Jurkat, Clone E6-1 (cell line): ENCODE data around the gene PLA2G6.
"Not testable (repeated sequence)": the region's sequence is repeated elsewhere in the genome, so short reads cannot be mapped to it uniquely, and the experiment has no call there.

Experiments used
- DNase-seq: peaks from one replicate; pipeline ENCODE4 v3.0.0-alpha.2; 2011; ENCODE audit warnings: low read depth, low spot score
- H3K4me3 ChIP-seq: 2 replicates; pipeline ENCODE4 v1.5.1; 2011; ENCODE audit warnings: mild to moderate bottlenecking, low read length, control low read depth, moderate library complexity

Gene PLA2G6

DNA sequence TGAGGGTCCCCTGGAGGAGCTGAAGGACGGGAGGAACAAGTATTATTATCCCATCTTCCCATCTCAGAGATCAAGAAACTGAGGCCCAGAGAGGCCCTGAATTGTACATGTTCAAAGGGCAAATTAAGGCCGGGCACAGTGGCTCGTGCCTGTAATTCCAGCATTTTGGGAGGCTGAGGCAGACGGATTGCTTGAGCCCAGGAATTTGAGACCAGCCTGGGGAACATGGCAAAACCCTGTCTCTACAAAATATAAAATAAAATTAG is 8.1 kb downstream of the PLA2G6 start:
- DNase-seq: no peak
- H3K4me3 ChIP-seq: no peak overlapping the region

DNA sequence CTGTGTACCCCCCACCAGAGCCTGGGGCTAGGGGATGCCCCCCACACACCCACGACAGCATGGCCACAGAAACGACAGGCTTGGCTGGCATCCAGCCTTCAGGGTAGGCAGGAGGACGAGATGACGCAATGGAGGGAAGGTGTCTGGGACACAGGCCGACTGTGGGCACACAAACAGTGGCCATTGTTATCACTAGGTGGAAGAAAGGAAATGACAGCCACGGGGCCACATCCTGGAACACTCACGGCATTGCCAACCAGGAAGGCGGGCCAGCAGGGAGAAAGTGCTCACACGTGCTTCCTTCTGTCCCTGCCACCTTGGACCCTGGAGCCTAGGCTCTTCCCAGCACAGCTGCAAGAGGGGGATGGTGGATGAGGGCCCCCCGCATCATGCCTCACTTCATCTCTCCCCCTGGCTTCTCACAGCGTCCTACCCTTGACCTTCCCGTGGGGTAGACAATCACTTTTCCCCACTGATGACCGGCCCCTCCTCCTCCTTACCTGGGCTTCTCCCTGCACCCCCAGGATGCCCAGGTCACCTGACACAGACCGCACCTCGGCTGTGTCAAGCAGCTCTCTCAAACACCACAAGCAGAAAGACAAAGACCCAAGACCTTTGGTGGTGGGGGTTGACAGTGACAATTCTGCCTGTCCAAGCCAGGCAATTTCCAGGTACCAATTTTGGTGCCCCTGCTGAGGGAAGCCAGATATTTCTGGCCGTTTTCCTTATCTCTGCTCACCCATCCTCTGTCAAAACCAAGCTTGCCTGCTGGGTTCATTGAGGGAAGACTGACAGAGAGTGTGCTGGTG is 8.6 kb downstream of the PLA2G6 start:
- DNase-seq: no peak
- no peak overlapping the region for H3K4me3 ChIP-seq

DNA sequence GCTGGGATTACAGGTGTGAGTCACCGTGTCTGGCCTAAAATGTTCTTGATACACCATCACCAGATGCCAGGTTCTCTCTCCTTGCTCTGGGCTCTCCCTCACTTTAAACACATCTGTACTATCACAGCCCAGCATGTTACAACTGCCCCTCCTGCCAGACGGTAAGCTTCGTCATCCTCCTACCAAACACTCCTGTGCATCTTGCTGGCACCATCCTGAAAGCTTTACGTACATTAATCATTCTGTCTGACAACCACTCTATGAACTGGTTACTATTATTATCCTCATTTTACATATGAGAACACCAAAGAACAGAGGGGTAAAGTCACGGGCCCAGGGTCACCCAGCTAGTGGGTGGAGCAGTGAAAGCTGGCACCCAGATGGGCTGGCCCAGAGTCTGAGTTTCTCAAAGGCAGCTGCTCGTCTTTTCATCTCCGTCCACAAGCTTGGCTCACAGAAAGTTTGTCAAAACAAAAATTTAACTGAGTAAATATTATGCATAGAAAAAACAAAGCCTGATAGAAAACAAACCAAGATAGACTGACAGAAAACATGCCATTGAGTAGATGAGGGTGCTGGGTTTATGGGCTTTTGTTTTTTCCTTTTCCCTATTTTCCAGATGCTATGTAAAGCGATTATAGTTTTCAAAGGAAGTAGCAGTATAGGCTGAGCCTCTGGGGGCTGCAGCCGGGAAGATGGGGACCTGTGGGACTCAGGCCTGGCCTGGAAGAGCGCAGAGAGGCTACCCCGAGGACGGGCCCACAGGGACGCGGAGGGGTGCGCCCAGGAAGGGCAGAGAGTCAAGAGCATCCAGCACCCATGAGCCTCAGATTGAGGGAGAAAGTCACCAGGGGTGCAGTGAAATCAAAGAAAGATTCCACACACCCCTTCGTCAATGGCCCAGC is 9.5 kb downstream of the PLA2G6 start:
- no peak overlapping the region for H3K4me3 ChIP-seq
- DNase-seq: no peak

DNA sequence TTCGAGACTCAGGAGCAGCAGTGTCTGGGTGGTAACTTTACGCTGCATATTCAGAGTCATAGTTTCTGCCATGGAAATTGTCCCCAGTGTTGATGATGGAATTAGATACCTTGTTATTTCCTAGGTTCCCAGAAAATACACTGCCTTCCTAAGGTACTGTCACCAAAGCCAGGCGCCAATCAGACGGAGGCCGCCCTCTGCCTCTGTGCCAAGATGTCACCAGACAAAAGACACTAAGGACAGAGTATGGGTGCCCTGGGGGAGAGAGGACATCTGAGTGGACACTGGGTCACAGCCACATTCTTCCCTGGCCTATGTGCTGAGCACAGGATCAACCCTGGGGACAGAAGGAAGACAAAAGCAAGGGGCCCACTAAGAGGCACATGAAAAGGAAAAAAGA is 11.2 kb downstream of the PLA2G6 start:
- no peak for DNase-seq
- no peak overlapping the region for H3K4me3 ChIP-seq

DNA sequence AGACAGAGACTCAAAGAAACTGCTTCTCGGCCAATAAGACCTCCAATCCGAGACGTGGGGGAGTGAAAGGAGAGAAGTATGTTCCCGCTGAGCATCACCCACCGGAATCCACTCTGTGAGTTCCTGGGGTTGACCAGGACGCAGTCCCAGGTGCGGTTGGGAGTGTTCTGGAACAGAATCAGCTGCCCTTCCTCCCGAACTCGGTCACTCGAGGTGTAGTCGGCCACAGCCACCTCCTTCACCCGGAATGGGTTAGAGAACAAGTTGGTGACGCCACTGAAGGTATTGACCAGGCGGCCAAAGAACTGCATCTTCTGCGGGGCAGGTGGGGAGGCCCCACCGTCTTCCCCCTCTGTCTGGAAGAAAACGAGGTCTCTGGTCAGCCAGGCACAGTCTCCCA is 12.5 kb downstream of the PLA2G6 start:
- DNase-seq: no peak
- H3K4me3 ChIP-seq: no peak overlapping the region

DNA sequence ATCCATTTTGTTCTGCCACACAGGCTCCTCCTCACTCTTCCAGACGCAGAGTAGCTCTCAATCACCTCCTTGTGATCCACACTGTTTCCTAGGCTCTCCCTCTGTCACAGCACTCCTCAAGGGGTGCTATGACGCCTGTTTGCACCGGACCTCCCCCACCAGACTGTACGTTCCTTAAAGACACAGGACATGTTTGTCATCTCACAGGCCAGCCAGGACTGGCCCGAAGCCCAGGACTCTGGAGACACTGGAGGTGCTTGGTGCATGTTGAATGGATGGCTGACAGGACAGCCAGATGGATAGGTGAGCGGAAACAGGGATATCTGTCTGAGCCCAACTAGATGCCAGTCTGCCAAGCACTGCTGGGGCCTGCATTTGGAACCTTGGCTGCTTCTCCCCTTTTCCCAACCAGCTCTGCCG is 13.6 kb downstream of the PLA2G6 start:
- DNase-seq: no peak
- no peak overlapping the region for H3K4me3 ChIP-seq

DNA sequence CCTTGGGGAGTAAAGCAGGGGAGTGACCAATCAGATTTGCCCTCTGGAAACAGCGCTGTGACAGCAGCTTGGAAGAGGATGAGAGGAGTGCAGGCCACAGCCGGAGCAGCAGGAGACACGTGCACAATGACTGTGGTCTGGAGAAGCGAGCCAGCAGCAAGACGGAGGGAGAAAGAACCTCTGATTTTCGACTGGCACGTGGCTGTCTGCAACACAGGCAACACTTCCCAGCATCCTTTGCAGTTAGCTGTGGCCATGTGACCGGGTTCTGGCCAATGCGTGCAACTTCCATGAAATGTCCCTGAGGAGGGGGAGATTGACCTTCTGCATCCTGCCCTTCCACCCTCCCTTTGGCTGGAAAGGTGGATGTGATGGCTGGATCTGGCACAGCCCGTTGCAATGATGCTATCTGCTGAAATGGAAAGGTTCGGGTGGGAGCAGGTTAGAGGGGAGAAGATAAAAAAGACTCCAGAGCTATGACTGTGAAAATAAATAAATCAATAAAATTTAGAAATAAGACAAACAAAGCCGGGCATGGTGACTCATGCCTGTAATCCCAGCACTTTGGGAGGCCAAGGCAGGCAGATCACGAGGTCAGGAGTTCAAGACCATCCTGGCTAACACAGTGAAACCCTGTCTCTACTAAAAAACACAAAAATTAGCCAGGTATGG is 15.6 kb downstream of the PLA2G6 start:
- no peak overlapping the region for H3K4me3 ChIP-seq
- no peak for DNase-seq

DNA sequence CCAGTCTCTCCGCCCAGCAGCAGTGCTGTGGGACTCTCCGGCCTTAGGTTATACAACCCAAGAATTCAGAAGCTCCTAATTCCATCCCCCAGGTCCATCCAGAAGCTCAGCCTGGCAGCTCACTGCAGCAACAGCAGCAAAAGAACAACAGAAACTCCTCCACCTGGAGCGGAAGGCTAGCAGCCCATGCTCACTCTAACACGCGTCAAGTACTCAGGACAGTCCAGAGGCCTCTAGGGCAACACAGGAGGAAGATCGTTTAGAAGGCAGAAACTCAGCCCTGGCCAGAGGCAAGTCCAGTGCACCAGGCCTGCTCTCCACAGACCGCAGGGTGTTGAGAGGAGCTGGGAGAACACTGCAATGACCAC is 17.1 kb downstream of the PLA2G6 start:
- no peak for DNase-seq
- no peak overlapping the region for H3K4me3 ChIP-seq

DNA sequence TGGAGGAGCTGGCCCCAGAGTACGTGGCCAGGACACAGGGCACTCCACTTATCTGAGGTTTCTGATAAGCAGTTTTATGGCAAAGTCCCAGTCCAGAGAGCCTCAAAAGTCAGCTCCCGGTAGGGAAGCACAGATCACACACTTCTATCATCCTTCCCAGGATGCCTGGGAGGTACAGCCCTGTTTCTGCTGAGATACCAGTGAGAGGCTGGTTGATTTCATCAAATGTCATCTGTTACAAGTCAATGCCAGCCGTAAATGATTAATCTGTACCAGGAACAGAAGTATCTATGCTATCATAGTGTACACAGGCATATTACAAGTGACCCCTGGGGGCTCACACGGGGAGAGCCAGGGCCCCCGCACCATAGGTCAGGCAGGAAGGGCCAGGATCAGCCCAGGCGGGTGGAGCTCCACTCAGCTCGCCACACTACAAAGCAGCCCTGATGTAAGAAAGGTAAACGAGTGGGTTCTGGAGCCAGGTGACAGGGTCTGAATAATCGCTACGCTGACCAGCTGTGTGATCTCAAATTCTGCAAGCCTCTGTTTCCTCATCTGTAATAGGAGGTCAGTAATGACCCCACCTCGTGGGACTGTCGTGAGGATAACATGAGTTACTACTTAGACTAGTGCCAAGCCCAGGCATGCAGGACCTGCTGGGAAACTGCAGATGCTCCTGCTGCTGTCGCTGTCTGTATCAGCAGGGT is 17.6 kb downstream of the PLA2G6 start:
- no peak overlapping the region for H3K4me3 ChIP-seq
- DNase-seq: no peak

DNA sequence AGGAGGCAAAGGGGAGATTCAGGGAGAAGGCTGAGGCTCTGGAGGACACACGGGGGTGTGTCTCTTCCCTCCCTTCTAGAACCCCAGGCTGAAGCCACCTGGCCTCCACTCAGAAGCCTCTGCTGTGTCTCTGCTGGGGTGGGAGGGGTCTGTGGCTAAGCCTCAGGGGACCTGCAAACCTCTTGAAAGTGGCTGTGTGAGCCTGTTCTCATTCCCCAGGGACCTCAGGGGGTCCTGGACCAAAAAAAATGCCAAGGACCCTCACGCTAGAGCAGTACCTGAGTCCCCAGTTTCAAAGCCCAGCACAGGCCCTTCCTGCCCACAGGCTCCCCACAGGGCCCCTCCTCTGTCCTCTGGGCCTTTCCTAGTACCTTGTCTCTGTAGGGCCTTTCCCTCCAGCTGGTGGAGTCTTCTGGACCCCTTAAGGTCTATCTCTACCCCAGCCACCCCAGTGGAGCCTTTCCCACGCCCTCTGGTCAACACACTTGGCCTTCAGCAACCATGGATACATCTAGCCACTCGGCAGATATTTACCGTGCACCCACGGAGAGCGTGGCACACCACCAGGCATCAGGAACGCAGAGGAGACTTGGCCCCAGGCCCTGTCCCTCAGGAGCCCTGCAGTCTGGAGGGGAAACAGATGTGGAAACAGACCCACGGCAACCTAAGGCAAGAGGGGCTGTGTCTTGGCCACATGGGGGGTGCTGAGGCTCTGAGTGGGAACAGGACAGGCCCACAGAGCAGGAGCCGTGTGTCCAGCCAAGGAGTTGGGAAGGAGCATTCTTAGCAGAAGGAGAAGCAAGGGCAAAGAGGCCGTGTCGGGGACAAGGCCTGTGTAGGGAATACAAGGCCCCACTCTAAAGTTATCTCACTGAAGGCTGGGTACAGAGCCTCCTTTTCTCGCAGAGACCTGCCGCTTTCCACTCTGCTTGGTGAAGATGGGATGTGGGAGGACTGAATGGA is 18.5 kb downstream of the PLA2G6 start:
- no peak overlapping the region for H3K4me3 ChIP-seq

DNA sequence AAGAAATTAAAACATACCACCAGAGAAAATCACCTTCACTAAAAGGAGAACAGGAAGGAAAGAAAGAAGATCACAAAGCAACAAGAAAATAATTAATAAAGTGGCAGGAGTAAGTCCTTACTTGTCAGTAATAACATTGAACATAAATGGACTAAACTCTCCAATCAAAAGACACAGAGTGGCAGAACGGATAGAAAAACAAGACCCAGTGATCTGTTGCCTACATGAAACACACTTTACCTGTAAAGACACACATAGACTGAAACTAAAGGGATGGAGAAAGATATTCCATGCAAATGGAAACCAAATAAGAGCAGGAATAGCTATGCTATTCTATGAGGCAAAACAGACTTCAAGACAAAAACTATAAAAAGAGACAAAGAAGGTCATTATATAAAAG is 25.9 kb downstream of the PLA2G6 start:
- H3K4me3 ChIP-seq: no peak overlapping the region
- no peak for DNase-seq

More for the DNA sequence above, 18.5 kb downstream of the PLA2G6 start:
- no peak for DNase-seq

DNA sequence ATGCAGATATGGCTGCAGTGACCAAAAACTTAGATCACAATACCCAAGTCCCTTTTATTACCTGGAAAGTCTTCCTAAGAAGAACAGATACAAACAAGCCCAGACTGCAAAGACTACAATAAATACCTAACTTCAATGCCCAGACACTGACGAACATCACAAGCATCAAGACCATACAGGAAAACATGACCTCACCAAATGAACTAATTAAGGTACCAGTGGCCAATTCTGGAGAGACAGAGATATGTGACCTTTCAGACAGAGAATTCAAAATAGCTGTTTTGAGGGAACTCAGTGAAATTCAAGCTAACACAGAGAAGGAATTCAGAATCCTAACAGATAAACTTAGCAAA is 27.1 kb downstream of the PLA2G6 start:
- H3K4me3 ChIP-seq: not testable (repeated sequence)

DNA sequence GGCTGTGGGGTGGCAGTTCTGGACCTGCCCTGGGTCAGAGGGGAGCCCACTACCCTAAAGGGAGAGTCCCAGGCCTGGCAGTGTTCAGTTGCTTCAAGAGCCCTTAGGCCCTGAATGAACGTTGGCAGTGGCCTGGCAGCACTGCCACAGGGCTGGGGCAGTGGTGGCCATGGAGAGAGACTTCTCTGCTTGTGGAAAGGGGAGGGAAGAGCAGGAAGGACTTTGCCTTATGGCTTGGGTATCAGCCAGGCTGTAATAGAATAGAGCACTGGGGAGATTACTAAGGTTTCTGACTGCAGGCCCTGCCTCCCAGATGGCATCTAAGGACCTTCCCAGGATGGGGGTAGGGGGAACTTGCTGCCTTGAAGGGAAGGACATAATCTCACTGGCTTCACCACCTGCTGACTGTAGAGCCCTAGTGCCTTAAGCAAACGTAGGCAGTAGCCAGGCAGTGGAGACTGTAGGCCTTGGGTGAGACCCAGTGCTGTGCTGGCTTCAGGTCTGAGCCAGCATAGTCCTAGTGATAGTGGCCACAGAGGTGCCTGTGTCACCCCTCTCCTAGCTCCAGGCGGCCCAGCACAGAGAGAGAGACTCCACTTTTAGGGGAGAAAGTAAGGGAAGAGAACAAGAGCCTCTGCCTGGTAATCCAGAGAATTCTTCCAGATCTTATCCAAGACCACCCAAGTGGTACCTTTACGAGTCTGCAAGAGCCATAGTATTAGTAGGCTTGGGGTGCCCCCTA is 27.6 kb downstream of the PLA2G6 start:
- no peak for DNase-seq
- no peak overlapping the region for H3K4me3 ChIP-seq

More for the DNA sequence above, 27.1 kb downstream of the PLA2G6 start:
- DNase-seq: not testable (repeated sequence)

DNA sequence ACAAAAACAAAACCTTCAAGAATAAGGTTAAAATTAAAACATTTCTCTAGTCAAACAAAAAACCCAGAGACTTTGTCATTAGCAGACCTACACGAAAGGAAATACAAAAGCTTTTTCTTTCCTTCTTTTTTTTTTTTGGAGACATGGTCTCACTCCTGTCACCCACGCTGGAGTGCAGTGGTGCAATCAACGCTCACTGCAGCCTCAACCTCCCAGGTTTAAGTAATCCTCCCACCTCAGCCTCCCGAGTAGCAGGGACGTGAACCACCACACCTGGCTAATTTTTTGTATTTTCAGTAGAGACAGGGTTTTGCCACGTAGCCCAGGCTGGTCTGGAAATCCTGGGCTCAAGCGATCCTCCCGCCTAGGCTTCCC is 30.5 kb downstream of the PLA2G6 start:
- no peak for DNase-seq
- no peak overlapping the region for H3K4me3 ChIP-seq

DNA sequence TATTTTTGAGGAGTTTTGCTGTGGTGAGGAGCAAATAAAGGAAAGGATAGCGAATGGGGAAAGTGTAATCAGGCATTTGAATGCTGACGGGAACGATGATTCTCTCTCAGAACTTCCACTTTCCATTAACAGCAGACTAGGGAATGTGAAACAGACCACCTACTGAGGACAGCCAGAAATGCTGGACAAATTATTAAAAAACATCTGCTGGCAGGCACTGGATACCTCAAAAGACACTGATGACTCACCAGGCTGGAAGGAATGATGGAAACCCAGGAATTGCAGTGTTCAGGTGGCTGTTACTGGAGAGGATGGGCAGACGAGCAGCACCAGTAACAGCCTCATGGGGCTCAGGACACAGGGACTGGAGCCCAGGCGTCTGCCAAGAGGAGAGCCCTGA is 33.4 kb downstream of the PLA2G6 start:
- DNase-seq: no peak

DNA sequence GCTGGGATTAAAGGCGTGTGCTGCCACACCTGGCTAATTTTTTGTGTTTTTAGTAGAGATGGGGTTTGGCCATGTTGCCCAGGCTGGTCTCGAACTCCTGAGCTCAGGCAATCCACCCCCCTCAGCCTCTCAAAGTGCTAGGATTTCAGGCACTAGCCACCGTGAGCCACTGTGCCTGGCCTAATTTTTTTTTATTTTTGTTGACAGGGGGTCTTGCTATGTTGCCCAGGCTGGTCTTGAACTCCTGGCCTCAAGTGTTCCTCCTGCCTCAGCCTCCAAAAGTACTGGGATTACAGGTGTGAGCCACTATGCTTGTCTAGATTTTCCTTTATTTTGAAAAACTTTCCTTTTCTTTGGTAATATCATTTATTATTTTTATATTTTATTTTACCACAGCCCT is 35.5 kb downstream of the PLA2G6 start:
- H3K4me3 ChIP-seq, DNase-seq: not testable (repeated sequence)

More for the DNA sequence above, 33.4 kb downstream of the PLA2G6 start:
- no peak overlapping the region for H3K4me3 ChIP-seq

DNA sequence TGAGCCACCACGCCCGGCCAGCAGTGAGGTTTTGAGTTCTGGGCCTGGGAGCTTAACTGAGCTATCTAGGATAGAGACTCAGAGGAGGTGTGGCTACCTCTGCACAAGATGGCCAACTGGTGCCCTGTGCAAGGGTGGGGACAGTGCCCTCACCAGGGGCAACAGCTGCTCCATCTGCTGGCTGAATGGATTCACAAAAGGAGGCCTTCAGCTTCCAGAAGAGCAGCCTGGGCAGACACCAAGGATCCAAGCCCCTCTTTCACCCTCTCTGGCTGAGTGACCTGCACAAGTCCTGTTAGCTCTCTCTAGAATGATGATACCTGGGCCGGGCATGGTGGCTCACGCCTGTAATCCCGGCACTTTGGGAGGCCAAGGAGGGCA is 37.6 kb downstream of the PLA2G6 start:
- DNase-seq: no peak

DNA sequence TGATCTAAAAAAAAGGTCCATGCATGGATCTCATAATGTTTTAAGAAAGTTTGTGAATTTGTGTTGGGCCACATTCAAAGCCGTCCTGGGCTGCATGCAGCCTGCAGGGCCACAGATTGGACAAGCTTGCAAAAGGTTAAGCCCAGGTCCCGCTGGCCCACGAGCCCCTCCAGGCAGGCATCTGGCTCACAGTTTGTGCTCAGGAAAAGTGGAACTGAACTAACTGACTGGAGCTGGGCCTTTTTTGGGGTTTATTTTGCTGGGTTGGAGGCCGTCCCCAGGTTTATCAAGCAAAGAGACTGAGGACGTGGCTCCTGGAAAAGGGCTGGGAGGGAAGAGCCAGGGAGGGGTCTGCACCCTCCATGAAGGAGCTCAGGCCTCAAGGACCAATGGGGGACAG is 39.0 kb downstream of the PLA2G6 start:
- DNase-seq: no peak
- H3K4me3 ChIP-seq: no peak overlapping the region

More for the DNA sequence above, 37.6 kb downstream of the PLA2G6 start:
- no peak overlapping the region for H3K4me3 ChIP-seq
